SK-N-SH (cell line): ENCODE data around the gene THSD7A. TPM values are rescaled to one million over a fixed set of nuclear protein-coding genes. Genes with fewer than 3 reads are reported as not detected.

Source experiments
- CTCF ChIA-PET: fragments of 300-600, 350-600 bp; formaldehyde crosslinking; extraction: SDS; loops from one replicate; lab custom pipeline; 2021; lab: Yijun Ruan, JAX
- POLR2A ChIA-PET: fragments of 350-600 bp; sonication (Branson Sonifier 250); formaldehyde crosslinking; extraction: SDS; loops from one replicate; lab custom pipeline; 2020; ENCODE audit warnings: antibody characterized with exemption, inconsistent platforms; lab: Yijun Ruan, JAX
- DNase-seq: peaks from one replicate; pipeline ENCODE4 v3.0.0; 2012
- H2AFZ ChIP-seq: fragments of 200-600 bp; sonication (generic); 2 replicates; pipeline ENCODE4 v1.8.1; 2016; ENCODE audit warnings: antibody characterized with exemption, mild to moderate bottlenecking, low read depth
- H3F3A ChIP-seq: fragments of 200-600 bp; sonication (generic); replicated peaks from 2 replicates; pipeline ENCODE3; 2016; ENCODE audit warnings: antibody characterized with exemption, mild to moderate bottlenecking; ENCODE audit not compliant: insufficient read depth
- H3K27ac ChIP-seq, 2 experiments: fragments of 200-500 bp in 1 of 2; fragments of 200-600 bp in 1 of 2; sonication (Bioruptor generic) in 1 of 2; sonication (generic), shearing (Covaris generic) in 1 of 2; 2 replicates each; pipeline versions ENCODE4 v1.5.1 to v1.6.1; 2014 to 2016; ENCODE audit warnings: low read depth in 2 of 2, inconsistent platforms in 1 of 2, low read length in 1 of 2, mild to moderate bottlenecking in 1 of 2, mixed read lengths in 1 of 2
- H3K27me3 ChIP-seq: fragments of 200-600 bp; sonication (generic), shearing (Covaris generic); 2 replicates; pipeline ENCODE4 v1.6.1; 2016; ENCODE audit warnings: mixed run types; ENCODE audit not compliant: insufficient read depth
- H3K36me3 ChIP-seq, 2 experiments: fragments of 200-500 bp in 1 of 2; fragments of 200-600 bp in 1 of 2; sonication (Bioruptor generic) in 1 of 2; sonication (generic) in 1 of 2; replicated peaks in 1 of 2; 2 replicates each; pipeline versions ENCODE3 to v1.5.1; 2014 to 2016; ENCODE audit warnings: low read length in 1 of 2, mild to moderate bottlenecking in 1 of 2; ENCODE audit not compliant: insufficient read depth in 2 of 2, control insufficient read depth in 1 of 2
- H3K4me1 ChIP-seq, 2 experiments: fragments of 200-500 bp in 1 of 2; fragments of 200-600 bp in 1 of 2; sonication (Bioruptor generic) in 1 of 2; sonication (generic), shearing (Covaris generic) in 1 of 2; 2 replicates each; pipeline versions ENCODE4 v1.5.1 to v1.6.1; 2014 to 2016; ENCODE audit warnings: low read depth in 1 of 2, low read length in 1 of 2, mixed run types in 1 of 2; ENCODE audit not compliant: insufficient read depth in 2 of 2, control insufficient read depth in 1 of 2
- H3K4me2 ChIP-seq: fragments of 200-600 bp; sonication (generic), shearing (Covaris generic); 2 replicates; pipeline ENCODE4 v1.6.1; 2017; ENCODE audit warnings: mixed run types
- H3K4me3 ChIP-seq, 2 experiments: fragments of 200-500 bp in 1 of 2; fragments of 200-600 bp in 1 of 2; sonication (Bioruptor generic) in 1 of 2; sonication (generic), shearing (Covaris generic) in 1 of 2; 2 replicates each; pipeline versions ENCODE4 v1.5.1 to v1.8.1; 2014 to 2016; ENCODE audit warnings: low read depth in 2 of 2, inconsistent platforms in 1 of 2, low read length in 1 of 2, mild to moderate bottlenecking in 1 of 2, mixed read lengths in 1 of 2, moderate library complexity in 1 of 2
- H3K79me2 ChIP-seq: fragments of 200-600 bp; sonication (generic); 2 replicates; pipeline ENCODE4 v1.8.1; 2017; ENCODE audit warnings: mild to moderate bottlenecking; ENCODE audit not compliant: insufficient read depth
- H3K9ac ChIP-seq: fragments of 200-600 bp; sonication (generic); 2 replicates; pipeline ENCODE4 v1.6.1; 2017; ENCODE audit warnings: mixed run types
- H3K9me2 ChIP-seq: fragments of 200-600 bp; sonication (generic); 2 replicates; pipeline ENCODE4 v1.6.1; 2017; ENCODE audit warnings: mixed run types
- H3K9me3 ChIP-seq: fragments of 200-600 bp; sonication (generic); 2 replicates; pipeline ENCODE4 v1.6.1; 2017; ENCODE audit warnings: mixed run types, mild to moderate bottlenecking, moderate library complexity
- H4K20me1 ChIP-seq: fragments of 200-600 bp; sonication (generic); 2 replicates; pipeline ENCODE4 v1.6.1; 2017; ENCODE audit warnings: mild to moderate bottlenecking, mixed run types; ENCODE audit not compliant: insufficient read depth
- ELF1 ChIP-seq: IDR thresholded peaks from 2 replicates; pipeline ENCODE4 v1.4.0; 2012
- FOSL2 ChIP-seq: IDR thresholded peaks from 2 replicates; pipeline ENCODE4 v1.4.0; 2012; ENCODE audit warnings: low read depth, mild to moderate bottlenecking, moderate library complexity, borderline replicate concordance
- GATA2 ChIP-seq: sonication (generic); formaldehyde crosslinking; IDR thresholded peaks from 2 replicates; pipeline ENCODE4 v1.5.0; 2020; ENCODE audit warnings: mild to moderate bottlenecking, missing genetic modification reagents
- MXI1 ChIP-seq: IDR thresholded peaks from 2 replicates; pipeline ENCODE4 v1.6.1; 2012; ENCODE audit warnings: mild to moderate bottlenecking, low read depth, low read length, improper control_type of control experiment
- NRF1 ChIP-seq: IDR thresholded peaks from 2 replicates; pipeline ENCODE4 v1.6.1; 2012; ENCODE audit warnings: low read depth, mild to moderate bottlenecking, low read length
- PBX3 ChIP-seq: IDR thresholded peaks from 2 replicates; pipeline ENCODE4; 2012
- POLR2AphosphoS5 ChIP-seq: IDR thresholded peaks from 2 replicates; pipeline ENCODE4 v1.6.1; 2012; ENCODE audit warnings: low read depth, low read length
- SIN3A ChIP-seq: IDR thresholded peaks from 2 replicates; pipeline ENCODE4 v1.6.1; 2012; ENCODE audit warnings: low read depth, mild to moderate bottlenecking, low read length, moderate library complexity, borderline replicate concordance
- TAF1 ChIP-seq: IDR thresholded peaks from 2 replicates; pipeline ENCODE4 v1.6.1; 2012; ENCODE audit warnings: low read depth, mild to moderate bottlenecking, low read length, moderate library complexity, borderline replicate concordance
- USF1 ChIP-seq: IDR thresholded peaks from 2 replicates; pipeline ENCODE4 v1.4.0; 2012; ENCODE audit warnings: low read depth, borderline replicate concordance
- USF2 ChIP-seq: fragments of 150-350 bp; IDR thresholded peaks from 2 replicates; pipeline ENCODE4 v1.6.1; 2017; ENCODE audit warnings: antibody characterized with exemption, low read length, low read depth, borderline replicate concordance
- YY1 ChIP-seq: IDR thresholded peaks from 2 replicates; pipeline ENCODE4 v1.4.0; 2012; ENCODE audit warnings: low read depth, mild to moderate bottlenecking
- WGBS: methylation state at CpG from one replicate; pipeline ENCODE4 v1.1.6; 2017; ENCODE audit warnings: low lambda C conversion rate; 5-methylcytosine and 5-hydroxymethylcytosine counted together
- polyA plus RNA-seq, 3 experiments: library from polyadenylated mRNA; depleted of rRNA; stranded (reverse); fragments of >200 nt; gene quantifications; 2 replicates each; pipeline ENCODE4 v1.2.3, GENCODE V29; 2012
- TF ChIP-seq, protein P1 (sequence below): IDR thresholded peaks from 2 replicates; pipeline ENCODE4 v1.6.1; 2012; ENCODE audit warnings: mild to moderate bottlenecking, low read depth, low read length, moderate library complexity

Gene THSD7A
- polyA plus RNA-seq, 1 of the 3 experiments (the other 2 are of a cell fraction), result 0.16 TPM

DNA sequence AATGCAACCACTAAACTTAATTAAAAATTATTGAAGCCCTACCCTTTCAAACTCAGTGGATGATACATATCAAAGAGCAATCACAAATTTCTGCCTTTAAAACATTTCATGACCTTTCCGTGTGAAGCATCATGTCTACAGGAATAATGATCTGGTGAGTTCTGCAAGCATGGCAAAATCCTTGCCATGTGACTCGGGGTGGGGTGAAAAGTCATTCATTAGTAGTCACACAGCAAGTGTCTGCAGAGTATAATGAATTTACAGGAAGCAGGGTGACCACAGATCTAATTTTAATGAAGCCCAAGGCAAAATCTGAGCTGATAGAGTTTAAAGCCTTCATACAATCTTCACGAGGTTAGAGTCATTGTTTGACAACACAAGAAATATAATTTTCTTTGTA lies 351.9 kb downstream of the THSD7A start:
- no peak for TF ChIP-seq GATA2 (CRISPR knock-in tag)
- TF ChIP-seq NRF1, result no peak
- TF ChIP-seq MXI1, result no peak
- no peak for TF ChIP-seq YY1
- TF ChIP-seq PBX3, result no peak
- TF ChIP-seq TAF1, result no peak
- TF ChIP-seq, protein P1, sequence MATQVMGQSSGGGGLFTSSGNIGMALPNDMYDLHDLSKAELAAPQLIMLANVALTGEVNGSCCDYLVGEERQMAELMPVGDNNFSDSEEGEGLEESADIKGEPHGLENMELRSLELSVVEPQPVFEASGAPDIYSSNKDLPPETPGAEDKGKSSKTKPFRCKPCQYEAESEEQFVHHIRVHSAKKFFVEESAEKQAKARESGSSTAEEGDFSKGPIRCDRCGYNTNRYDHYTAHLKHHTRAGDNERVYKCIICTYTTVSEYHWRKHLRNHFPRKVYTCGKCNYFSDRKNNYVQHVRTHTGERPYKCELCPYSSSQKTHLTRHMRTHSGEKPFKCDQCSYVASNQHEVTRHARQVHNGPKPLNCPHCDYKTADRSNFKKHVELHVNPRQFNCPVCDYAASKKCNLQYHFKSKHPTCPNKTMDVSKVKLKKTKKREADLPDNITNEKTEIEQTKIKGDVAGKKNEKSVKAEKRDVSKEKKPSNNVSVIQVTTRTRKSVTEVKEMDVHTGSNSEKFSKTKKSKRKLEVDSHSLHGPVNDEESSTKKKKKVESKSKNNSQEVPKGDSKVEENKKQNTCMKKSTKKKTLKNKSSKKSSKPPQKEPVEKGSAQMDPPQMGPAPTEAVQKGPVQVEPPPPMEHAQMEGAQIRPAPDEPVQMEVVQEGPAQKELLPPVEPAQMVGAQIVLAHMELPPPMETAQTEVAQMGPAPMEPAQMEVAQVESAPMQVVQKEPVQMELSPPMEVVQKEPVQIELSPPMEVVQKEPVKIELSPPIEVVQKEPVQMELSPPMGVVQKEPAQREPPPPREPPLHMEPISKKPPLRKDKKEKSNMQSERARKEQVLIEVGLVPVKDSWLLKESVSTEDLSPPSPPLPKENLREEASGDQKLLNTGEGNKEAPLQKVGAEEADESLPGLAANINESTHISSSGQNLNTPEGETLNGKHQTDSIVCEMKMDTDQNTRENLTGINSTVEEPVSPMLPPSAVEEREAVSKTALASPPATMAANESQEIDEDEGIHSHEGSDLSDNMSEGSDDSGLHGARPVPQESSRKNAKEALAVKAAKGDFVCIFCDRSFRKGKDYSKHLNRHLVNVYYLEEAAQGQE, result no peak
- no peak for TF ChIP-seq FOSL2
- no peak for TF ChIP-seq USF1
- no peak for TF ChIP-seq POLR2AphosphoS5
- DNase-seq, result no peak
- WGBS, result 32% methylated on average over 3 of the region's 3 CpGs
- H3K4me3 ChIP-seq, result no peak overlapping the region
- no peak overlapping the region for H3K4me2 ChIP-seq
- no peaks in the 10 kb centered on the region for H4K20me1 ChIP-seq
- ChIA-PET POLR2A (no interaction called here), CTCF (no interaction called here)
- H3F3A ChIP-seq, result no peaks in the 10 kb centered on the region
- H3K9me2 ChIP-seq, result no peaks in the 10 kb centered on the region
- H3K79me2 ChIP-seq, result no peaks in the 10 kb centered on the region
- H3K27ac ChIP-seq, result peak overlapping the region in 1 of 2 experiments; percentile 11; a peak in 1 of 4 replicates
- peaks cover 0 to 10% of the 10 kb centered on the region in 2 experiments for H3K36me3 ChIP-seq
- no peak overlapping the region for H2AFZ ChIP-seq
- no peak overlapping the region for H3K9ac ChIP-seq
- H3K27me3 ChIP-seq, result no peaks in the 10 kb centered on the region
- peaks cover 0 to 6% of the 10 kb centered on the region in 2 experiments; a peak in 2 of 4 replicates for H3K4me1 ChIP-seq
- no peaks in the 10 kb centered on the region for H3K9me3 ChIP-seq

DNA sequence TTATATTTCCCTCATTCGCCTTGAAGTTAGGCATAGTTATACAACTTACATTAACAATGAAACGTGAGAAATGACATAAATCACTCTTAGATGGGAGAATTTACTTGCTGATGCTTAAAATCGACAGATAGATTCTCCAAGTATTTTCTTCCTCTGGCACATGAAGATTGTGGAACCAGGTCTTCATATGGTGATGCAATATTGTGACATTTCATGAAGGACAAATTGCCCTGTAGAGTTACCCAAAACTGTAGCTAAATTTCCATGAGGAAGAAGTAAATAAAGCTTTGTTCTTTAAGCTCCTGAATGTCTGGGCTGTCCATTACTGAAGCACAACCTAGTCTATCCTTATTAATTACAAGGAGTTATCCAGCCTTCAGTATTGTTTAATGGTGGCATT lies 353.1 kb downstream of the THSD7A start:
- Histone ChIP-seq H3K9ac (no peak overlapping the region), H3K9me3 (no peaks in the 10 kb centered on the region), H2AFZ (no peak overlapping the region), H3K36me3 (peaks cover 0 to 11% of the 10 kb centered on the region in 2 experiments), H3F3A (no peaks in the 10 kb centered on the region), H3K9me2 (no peaks in the 10 kb centered on the region), H3K4me1 (peaks cover 0 to 6% of the 10 kb centered on the region in 2 experiments; a peak in 2 of 4 replicates), H4K20me1 (no peaks in the 10 kb centered on the region), H3K4me3 (no peak overlapping the region), H3K27me3 (no peaks in the 10 kb centered on the region), H3K27ac (no peak overlapping the region), H3K4me2 (no peak overlapping the region), H3K79me2 (no peaks in the 10 kb centered on the region)
- CTCF ChIA-PET, result no interaction called here
- 33% methylated on average over 3 of the region's 3 CpGs for WGBS
- no peak for TF ChIP-seq ELF1
- no peak for TF ChIP-seq TAF1
- no peak for TF ChIP-seq GATA2 (CRISPR knock-in tag)
- TF ChIP-seq, protein P1, result no peak
- no peak for TF ChIP-seq SIN3A
- TF ChIP-seq USF2, result no peak
- no peak for DNase-seq
- POLR2A ChIA-PET, result no interaction called here
